ENCODE data around the gene EIF4A3.

- TF ChIP-seq EZH2 (IDR thresholded peaks at IDR 0.05) (no peak), POLR2AphosphoS5 (IDR thresholded peaks at IDR 0.05; ENCODE audit: borderline replicate concordance, low read depth, low read length) (no peak)
Observed at GRCh38 chr17:80105762-80106161, 41.2 kb downstream of the EIF4A3 start.
